COLO668 (cell line): ENCODE results near the gene CTBP2.

Source experiments
- DNase-seq: peaks from one replicate; lab custom pipeline; 2025; ENCODE audit not compliant: unreplicated experiment; lab: John Stamatoyannopoulos, UW

Gene CTBP2

GRCh38 chr10:125158601-125159485, 1.5 kb downstream of the CTBP2 start:
- DNase-seq: peak; percentile 77

DNA sequence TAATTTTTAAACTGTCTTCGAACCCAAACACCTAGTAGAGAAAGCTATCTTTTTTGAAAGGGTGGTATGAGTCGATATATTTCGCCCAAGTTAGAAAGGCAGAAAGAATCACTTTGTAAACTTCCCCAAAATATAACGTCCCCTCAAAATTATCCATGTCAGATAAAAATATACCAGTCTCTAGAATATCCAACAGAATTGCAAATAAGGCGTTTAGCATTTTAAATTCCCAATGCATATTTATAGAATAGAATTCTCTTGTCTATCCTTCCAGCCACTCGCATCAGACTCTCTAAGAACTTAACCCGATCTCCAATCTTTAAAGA, 2.1 kb downstream of the CTBP2 start:
- DNase-seq: no peak

GRCh38 chr10:125157505-125157904, 2.9 kb downstream of the CTBP2 start:
- peak; percentile 25 for DNase-seq

DNA sequence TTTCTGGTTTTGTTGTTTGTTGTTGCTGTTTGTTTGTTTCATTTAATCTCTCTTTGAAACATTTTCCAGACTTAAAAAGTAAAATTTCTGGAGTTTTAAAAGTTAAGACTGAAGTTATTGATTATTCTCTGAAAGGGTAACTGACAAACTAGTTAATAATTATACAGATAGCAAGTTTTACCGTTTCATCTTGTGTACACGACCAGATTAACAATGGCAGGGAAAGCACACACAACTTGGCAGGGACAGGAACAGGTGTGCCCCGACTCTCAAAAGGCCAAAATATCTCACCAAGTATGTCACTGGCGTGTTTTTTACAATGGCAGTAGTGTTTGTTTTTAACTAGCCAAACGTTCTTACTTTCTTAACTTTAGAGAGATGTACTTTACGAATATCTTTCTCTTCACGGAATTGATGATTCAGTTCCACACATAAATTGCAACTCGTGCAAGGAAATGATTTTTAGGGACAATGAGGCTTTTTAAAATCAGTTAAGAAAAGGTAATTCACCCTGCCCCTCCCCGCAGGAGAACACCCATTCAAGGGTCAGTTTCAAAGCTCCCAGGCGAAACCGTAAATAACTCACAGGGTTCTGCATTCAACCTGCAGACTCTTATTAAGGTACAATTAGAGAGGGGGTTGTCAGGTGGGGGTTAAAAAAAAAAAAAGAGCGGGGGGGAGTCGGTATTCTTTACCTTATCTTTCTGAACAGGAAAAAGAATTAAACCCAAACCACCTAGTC, 3.5 kb downstream of the CTBP2 start:
- DNase-seq: peak; percentile 42

DNA sequence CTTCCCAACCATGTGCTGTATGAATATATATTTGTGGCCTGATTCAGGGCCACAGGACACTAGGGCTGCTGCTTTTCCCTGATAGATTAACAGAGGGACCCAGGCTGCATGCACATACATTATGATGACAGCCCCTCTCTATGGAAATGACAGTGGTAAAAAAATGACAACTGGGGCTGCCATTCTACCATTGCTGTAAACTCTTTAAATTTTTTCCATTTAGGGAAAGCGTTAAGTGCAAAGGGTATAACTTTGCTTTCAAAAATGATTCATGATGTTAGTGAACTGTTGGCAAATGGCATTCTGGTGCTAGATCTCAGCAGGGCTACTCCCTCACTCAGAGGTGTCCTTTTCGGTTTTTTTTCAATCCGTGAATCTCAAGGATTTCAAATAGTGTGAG, 4.2 kb downstream of the CTBP2 start:
- DNase-seq: no peak

GRCh38 chr10:125155101-125155500, 5.3 kb downstream of the CTBP2 start:
- no peak for DNase-seq

GRCh38 chr10:125154529-125154928, 5.8 kb downstream of the CTBP2 start:
- no peak for DNase-seq

DNA sequence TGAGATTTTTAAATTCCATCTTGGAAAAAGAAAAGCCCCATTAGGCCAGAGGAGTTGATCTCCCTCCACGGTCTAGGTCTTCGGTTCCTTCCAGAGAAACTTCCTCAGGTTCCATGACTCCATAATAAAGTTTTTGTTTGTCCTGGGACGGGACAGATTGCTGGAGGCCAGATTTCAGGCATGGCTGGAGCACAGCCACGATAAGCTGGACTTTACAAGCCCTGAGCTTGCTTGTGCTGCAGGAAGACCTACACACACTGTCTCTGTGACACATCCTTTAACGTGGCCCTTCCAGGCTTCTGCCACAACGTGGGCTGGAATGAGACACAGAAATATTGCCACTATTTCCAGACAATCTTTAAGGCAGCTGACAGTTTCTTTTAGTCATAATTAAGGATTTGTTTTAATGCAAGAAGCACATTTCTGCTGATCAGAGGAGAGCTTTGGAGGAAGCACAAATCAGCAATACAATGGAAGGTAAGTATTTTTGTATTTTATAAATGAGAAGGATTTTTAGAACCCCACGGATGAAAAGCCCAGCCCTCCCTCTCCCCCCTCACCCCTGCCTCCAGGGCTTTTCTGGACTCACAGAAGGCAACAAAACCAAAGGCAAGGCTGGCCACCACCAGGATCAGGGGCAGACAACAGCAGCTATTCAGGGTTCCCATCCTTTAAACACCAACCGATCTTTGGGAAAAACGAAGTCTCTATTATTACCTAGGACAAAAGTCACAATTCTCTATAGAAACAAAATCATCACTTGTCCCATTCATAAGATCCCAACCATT, 6.5 kb downstream of the CTBP2 start:
- no peak for DNase-seq

DNA sequence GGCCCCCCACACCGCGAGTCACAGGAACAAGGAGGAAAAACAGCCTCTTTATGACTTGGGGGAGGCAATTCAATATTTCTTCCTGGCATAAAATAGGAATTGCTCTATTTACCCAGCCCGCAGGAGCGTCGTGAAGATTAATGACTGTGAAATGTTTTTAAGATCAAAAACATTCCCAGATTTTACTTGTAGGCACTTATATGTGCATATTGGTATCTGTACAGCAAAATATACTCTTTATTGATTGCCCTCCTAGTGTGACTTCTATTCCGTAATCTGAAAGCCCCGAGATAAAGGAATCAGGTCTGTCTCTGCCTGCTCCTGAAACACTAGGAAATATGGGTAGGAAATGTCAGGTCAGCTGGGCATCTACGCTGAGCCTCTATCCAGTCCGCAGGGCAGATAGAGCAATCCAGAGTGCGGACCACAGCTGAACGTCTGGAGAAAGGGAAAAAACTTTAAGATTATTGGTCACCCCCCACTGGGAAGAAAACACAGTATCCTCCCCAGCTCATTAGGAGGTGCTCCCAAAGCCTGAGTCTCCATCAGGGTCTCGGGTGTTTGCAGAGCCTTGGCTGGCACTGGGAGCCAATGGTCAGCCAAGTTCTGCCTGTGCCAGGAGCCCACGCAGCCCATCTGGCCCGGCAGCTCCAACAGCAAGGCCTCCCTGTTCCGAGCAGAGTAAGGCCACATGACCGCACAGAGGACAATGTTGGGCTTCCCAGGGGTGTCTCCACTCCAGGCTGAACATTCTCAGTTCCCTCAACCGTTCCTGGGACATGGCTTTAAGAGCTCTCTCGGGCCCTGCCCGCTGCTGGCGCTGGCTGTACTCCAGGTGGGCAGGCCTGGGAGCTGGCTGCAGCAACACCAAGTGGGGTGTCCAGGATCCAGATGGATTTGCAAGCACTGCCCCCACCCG, 7.7 kb downstream of the CTBP2 start:
- DNase-seq: peak; percentile 31

DNA sequence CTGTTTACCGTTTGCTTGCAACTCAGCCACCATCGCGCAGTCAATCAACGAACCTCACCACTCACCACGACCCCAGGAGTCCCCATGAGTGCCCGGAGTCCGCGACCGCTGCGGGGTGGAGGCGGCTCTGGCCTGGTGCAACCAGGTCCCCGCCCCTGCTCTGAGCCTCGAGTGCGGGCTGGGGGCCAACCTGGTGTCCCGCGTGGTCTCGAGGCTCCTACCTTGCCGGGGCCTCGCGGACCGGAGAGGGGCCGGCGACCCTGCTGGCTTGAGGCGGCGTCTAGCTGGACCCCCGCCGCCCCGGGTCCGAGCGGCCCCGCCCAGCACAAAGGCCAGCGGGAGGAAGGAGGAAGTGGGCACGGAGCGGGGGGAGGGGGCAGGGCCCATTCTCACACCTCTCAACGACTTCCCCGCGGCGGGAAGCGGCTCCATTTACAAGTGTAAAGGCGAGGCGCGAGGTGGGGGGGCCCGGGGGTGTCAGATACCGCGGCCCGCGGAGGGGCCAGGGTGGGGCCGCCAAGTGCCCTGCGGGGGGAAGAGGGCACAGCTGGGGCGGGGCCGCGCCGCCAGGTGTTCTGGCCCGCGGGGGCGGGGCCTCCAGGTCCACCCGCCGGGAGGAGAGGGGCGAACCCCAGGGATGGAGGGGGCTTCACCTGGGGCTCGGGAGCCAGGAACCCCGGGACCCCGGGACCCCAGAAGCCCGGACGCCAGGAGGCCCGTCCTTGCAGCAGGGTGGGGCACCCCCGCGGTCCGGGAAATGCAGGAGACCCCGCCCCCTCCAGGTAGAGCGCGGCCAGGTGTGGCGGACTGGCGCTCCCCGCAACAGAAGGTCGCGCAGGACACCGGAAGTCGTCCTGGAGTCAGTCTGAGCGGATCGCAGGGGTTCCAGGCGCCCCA, 8.6 kb downstream of the CTBP2 start:
- DNase-seq: peak; percentile 91

- DNase-seq: no peak
These were observed 9.2 kb downstream of the CTBP2 start for GRCh38 chr10:125151170-125151552.

DNA sequence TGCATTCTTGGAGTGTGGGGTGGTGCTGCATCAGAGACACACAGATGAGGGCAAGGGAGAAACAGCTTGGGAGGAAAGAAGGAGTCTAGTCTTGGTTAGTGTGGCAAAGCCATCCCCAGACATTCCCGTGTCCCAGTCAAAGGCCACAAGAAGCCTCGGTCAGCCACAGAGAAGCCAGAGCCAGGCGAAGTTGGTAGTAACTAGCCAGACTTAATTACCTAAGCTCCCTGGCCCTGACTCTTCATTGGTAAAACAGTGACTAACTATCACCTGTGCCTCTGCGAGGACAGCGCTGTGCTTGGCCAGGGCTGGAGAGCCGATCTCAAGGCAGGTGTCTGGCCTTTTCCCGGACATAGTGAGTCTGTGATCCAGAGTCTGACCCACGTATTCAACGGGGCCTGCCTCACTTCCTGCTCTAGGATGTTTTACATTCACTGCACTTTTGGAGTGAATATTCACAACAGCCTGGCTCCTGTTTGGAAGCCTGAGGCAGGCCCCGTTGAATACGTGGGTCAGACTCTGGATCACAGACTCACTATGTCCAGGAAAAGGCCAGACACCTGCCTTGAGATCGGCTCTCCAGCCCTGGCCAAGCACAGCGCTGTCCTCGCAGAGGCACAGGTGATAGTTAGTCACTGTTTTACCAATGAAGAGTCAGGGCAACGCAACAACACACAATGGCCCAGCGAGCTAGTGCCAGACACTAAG, 9.8 kb downstream of the CTBP2 start:
- DNase-seq: peak; percentile 24

DNA sequence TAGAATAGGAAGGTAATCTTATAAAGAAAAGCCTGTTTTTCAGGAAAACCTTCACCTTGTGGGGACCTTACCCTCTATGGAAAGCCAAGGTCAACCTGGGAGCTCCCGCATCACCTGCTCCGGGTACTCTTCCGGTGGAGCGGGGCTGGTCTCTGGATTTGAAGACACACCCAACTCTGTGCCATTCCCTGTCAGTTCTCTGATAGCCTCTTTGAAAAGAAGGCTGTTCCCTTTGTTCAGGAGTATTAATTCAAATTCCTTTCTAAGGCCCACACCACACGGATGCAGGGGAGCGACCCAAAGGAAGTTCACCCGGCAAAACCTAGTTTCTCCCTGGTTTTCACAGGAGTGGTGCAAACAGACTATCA, 10.7 kb downstream of the CTBP2 start:
- peak; percentile 21 for DNase-seq

DNA sequence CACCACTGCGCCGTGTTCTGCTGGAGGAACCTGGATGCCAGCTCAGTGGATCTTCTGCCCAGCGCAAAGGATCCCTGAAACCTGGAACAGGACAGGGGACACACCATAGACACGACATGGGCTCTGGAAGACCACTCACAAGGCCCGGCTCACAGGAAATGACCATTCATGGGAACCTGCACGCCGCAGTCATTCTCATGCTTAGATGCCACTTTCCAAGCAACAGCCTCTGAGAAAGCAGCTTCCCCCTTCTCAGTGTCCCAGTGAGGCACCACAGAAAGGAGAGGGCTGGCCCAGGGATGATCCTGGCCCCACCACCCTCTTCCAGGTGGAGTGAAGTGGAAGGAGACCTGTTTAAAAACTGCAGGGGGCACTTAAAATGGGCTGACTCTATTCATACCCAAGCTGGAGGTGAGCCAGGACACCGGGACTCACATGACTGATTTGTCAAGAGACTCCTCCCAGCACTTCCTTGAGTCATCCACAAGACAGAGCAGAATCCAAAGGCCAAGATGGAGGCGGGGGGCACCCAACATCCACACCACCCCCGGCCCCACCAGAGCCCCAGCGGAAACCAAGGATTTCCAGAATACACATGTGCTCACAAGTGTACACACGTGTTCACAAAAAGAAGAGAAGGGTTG, 11.2 kb downstream of the CTBP2 start:
- peak; percentile 49 for DNase-seq

GRCh38 chr10:125148528-125148927, 11.8 kb downstream of the CTBP2 start:
- DNase-seq: no peak

DNA sequence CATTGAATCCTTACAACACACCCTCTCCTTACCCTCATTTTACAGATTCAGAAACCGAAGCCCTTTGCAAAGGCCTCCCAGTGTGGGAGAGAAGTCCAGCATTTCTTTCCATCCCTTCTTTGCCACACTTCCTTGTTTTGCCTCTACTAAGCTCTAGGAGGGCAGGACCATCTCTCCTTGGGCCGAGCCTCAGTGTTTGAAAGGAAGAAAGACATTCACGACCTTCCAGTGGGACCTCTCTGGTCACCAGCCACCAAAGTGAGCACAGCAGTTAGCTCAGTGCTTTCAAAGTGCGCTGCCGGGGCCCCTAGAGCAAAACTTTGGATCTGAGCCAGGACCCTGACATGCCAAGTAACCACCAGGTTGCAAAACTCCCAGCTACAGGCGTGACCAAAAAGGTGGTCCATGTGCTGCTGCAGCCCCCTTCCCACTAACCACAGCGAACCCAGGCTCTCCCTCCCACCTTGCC, 12.4 kb downstream of the CTBP2 start:
- DNase-seq: peak; percentile 13

DNA sequence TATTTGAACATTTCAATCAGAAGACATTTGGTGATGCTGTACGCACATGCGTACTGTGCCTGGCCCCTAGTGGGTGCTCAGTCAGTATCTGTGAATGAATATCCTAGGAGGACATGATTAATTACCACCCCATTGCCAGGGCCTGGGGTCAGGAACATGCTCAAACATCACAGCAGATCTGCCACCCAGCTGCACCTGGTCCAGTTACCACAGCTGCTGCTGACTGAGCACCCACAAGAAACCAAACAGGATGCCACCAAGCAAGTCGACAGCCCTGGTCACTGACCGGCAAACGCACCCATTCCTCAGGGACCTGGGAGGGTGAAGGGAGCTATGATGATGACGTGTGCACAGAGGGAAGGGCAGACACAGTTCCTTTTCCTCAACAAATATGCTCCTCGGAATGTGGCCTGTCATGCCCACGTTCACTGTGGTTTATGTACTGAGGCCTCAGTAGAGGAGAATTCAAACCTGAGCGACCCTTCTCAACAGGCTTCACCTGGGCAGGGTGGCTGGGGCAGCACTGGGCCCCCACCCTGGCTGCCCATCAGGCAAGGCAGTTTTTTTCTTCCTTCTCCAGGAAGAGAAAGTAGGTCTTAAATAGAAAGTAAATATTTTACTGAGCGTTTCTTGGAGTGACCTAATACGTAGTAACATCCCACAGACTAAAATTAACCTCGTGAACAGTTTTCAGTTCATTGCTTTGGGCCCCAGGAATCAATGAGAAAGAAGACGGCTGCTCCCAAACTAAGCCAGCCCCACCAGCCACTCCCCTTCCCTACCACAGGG, 13.4 kb downstream of the CTBP2 start:
- peak; percentile 83 for DNase-seq

DNA sequence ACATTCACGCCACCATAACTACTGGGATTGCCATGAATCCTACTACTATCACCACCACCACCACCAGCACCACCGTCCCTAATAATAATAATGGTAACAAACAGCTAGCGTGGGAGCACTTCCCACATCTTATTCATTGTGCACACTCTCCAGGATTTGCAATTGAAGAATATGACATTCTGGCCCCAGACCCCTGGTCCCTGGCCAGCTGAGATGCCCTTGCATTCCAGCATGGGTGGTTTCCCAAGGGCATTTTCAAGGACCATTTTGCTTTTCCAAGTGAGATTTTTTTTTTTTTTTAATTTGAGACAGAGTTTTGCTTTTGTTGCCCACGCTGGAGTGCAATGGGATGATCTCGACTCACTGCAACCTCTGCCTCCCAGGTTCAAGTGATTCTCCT, 14.7 kb downstream of the CTBP2 start:
- no peak for DNase-seq
